ENCODE measurements around the gene FGD6.

Gene FGD6

DNA sequence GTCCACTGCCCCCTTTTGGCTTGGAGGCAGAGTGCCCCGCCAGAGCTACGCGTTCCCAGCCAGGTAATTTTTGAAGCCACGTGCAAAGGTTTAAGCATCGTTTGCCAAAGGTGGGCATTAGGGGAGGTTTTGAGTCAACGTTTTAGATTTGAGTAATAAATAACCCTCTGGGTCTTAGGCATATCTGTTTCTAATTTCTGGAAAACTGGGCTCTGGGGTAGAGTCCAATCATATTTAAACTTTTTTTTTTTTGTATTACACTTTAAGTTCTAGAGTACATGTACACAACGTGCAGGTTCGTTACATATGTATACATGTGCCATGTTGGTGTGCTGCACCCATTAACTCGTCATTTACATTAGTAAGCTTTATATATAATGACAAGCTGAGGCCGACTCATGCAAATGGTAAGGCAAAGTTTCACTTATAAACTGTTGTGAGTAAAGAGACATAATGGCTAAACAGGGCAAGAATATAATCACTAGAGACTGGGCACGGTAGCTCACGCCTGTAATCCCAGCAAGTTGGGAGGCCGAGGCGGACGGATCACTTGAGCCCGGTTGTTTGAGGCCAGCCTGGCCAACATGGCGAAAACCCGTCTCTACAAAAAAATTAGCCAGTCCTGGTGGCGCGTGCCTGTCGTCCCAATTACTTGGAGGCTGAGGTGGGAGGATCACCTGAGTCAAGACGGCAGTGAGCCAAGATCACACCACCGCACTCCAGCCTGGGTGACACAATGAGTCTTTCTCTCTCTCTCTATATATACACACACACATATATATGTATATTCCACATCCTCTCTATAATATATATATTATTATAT, 143.4 kb downstream of the FGD6 start:
- no peak for DNase-seq

DNA sequence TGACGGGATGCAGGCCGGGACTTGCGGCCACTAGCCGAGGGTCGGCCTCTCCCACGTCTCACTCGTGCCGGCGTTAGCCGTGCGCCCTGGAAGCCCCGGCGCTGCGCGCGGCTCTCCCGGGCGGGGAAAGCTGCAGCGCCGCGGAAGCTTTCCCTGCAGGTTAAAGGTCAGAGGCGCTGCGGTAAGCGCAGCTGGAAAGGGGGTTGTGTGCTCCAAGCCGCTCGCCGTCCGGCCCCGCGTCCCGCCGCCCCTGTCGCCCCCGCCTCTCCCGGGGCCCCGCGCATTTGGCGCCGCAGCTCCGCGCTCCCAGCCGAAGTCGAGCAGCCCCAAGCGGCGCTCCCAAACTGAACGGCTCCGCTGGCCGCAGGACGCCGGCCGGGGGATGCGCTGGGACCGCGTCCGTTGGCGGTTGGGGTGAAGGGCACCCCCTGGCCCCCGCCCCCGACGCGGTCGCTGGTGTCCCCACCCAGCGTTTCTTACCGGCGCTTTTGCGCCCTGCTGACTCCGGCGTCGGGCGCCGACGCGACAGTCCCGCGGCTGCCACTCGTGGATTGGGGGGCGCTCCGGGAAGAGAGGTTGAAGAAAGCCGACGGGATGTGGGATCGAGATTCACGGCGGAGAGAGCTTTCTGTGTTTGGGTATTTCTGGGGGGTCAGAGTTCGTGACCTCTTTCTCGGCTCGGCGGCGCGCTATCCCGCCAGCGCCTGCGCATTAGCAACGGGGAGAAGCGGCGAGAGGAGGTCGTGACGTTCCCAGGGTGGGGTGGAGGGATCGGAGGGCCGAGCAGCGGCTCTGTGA, 144.2 kb downstream of the FGD6 start, which contains the start of gene NR2C1:
NR2C1 (minus strand) TSS at position 719 of the 798 bp plus-strand sequence. CDS start 6,234 bp downstream, outside the sequence.
- peak; percentile 93 for DNase-seq

DNA sequence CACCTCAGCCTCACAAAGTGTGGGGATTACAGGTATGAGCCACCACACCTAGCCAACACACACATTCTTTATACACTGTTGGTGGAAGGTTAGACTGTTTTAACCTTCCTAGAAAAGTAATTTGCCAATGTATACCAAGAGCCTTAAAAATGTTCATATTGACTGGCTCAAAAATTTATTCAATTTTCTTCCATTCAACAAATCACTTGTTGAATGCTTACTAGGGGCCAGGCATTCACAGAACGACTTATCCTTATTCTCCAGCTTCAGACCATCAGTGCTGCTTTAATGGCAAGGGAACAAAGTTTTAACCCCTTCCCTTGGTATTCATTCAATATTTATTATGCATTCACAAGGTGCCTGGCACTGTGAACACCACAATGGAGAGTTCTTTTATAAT, 146.9 kb downstream of the FGD6 start:
- DNase-seq, result no peak

DNA sequence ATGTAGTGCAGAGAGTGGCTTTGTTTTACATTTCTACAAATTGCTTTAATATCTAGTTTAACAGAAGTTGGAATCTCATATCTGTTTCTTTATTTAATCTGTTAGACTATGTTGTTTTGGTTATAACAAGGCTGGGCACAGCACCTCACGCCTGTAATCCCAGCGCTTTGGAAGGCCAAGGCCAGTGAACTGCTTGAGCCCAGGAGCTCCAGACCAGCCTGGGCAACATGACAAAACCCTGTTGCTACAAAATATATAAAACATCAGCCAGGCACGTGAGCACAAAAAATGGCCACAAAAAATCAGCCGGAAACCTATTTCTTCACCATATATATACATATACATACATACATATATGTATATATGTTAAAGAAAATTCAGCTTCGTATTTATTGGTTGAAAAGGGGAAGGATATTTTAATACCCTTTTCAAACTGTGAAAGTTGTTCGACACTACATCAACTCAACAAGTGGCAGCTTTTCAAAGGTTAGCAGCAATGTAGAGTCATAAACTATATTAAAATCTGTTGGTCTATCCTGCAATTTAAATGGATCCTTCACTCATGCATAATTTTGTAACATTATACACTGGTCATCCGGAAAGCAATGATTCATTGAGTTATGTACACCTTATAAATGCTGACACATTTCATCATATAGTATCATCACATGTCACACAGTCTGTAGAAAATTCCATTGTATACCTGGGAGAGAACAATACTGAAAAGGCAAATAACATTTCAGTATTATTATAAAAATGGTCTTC, 151.0 kb downstream of the FGD6 start:
- no peak for DNase-seq

DNA sequence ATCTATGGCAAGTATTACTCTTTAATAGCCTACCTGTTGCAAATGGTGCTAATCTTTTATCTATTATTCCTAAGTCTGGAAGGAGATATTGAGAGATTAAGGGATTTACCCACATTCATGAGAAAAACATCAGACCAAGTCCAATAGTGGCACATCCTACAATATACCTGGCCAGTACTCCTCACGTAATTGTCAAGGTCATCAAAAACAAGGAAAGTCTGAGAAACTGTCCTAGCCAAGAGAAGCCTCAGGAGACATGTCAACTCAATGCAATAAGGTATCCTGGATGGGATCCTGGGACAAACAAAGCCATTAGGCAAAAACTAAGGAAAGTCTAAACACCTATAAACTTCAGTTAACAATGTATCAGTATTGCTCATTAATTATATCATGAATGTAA, 156.3 kb downstream of the FGD6 start:
- no peak for DNase-seq

DNA sequence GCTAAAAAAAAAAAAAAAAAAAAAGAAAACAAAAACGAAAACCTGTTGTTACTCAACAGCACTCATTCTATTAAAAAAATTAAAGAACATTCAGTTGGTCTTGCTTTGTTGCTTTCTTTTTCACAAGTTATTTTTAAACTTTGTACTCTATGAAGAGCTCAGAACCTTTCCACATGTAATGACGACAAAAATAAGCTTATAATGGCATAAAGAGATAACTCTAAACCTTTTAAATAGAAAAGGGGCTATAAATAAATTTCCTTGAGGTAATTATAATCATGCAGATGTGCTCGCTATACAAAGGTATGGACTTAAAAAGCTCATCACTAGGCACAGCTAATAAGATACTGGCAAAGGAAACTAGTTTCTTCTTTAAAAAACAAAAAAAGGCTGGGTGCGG, 157.3 kb downstream of the FGD6 start:
- no peak for DNase-seq

DNA sequence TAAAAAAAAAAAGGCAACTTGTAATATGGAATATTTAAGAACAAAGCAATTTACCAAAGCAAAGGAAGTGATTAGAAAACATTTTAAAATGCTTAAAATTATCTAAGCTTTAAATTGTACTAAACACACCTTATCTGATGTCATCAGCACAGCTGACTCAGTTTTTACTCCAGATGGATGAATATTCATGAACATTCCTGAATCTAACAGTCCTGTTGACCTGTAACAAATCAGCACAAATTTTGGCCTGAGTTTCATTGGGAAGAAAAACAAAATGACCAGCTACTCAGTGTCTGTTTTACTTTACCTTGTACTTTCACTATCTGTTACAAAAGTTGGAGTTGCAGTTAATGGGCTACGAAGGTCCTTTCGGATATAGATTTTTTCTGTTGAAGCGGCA, 159.8 kb downstream of the FGD6 start:
- no peak for DNase-seq

DNA sequence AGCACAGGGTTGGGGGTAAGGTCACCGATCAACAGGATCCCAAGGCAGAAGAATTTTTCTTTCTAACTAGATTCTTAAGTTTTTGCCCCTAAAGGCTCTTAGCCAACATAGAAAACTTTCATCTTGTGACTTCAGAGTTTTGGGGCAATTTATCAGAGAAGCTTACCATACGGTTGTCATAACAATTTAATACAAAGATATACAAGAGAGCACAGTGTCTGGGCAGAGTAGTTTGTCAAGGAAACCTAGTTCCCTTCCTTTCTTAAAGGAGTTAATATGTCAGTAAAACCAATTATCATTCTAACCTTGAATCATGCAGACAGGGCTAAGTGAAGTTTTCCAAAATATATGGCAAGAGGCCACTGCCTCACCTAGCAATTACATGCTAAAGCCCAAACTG, 162.2 kb downstream of the FGD6 start:
- DNase-seq, result no peak

DNA sequence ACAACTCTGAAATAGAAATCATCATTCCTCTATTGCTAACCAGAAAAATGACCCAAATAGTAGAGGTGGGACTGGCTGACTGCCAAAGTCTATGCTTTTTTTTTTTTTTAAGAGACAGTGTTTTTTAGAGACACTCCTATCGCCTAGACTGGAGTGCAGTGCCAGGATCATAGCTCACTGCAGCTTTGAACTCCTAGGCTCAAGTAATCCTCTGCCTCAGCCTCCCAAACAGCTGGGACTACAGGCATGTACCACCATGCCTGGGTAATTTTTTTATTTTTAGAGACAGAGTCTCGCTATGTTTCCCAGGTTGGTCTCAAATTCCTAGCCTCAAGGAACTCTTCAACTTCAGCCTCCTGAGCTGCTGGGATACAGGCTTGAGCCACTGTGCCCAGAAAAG, 163.1 kb downstream of the FGD6 start:
- no peak for DNase-seq

DNA sequence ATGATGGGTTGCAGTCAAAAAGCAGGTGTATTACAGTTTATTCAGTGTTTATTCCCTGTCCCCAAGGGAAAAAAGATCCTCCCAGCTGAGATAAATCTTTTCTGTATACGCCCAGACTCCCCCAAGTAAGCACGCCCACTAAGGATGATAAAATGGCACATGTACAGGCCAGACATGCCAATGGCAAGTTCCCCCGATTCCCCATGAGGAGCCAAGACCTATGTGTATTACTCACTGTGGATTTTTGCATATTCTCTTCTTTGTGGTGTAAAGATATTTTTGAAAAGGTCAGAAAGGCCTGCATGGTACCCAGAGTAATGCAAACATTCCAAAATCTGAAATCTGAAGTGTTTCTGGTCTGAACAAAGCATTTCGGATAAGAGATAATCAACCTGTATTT, 166.0 kb downstream of the FGD6 start:
- no peak for DNase-seq

DNA sequence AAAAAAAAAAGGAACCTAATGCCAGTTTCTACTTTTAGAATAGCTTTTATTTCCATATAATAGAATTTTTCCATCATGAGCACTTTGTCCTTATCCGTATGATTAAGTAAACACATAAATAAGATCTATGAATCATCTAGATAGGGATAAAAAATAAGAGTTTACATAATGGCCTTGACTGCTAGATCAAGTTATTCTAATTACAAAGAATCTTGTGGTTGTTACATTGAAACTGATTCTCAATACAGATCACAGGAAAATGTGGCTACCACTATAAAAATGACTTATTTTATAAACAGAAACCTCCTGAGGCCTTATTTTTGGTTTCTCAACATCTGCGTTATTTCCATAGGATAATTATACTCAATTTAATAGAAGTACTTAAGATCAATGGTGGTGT, 179.4 kb downstream of the FGD6 start:
- DNase-seq, result no peak

DNA sequence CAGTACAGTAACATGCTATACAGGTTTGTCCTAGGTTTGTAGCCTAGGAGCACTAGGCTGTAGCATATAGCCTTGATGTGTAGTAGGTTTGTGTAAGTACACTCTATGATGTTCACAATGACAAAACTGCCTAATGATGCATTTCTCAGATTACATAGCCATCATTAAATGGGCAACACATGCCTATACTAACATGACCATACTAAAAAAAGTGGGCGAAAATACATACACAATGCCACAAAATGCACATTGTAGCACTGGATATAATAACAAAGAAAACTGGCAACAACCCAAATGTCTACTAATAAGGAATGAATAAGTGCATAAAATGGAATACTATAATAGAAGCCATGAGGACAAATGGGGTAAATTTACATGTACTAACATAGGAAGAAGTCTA, 182.5 kb downstream of the FGD6 start:
- DNase-seq, result no peak
